ENCODE data around the gene COL12A1. TPM values are rescaled to one million over a fixed set of nuclear protein-coding genes. Genes with fewer than 3 reads are reported as not detected.

COL12A1 gene
- total and polyA plus RNA-seq, 2 donors (not counting 1 experiment from before 2014, with no cell fraction given): not detected

DNA sequence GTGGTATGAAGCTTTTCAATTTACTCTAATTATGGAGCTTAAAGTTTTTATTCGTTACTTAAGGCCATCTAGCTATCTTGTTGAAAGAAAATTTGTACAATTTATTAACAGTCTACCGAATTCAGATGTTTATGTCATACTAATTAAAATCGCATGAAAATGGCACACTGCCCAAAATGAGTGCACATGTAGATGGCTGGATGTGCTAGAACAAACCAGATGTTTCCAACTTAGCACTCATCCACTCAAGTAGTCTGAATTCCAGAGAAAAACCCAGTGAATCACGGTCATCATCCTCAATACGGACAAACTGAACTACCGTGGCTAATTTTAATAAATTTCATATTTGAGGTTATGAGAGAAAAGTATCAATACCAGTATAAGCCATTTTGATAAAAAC lies 70.4 kb downstream of the COL12A1 start:
- H3K4me2 ChIP-seq (replicated peaks; ENCODE audit: low read depth, low read length, poor library complexity, severe bottlenecking): no peak overlapping the region
- H3K9ac ChIP-seq (ENCODE audit: low read length): no peak overlapping the region
- H3K27me3 ChIP-seq (replicated peaks in 1 of 4; ENCODE audit: control extremely low read depth in 1 of 4, control insufficient read depth in 3 of 4, insufficient read depth in 4 of 4, low read length in 3 of 4): no peaks in the 10 kb centered on the region
- H3K4me3 ChIP-seq (ENCODE audit: control extremely low read depth in 1 of 5, extremely low read depth in 1 of 5, insufficient read depth in 1 of 5, low read depth in 2 of 5, low read length in 4 of 5): no peak overlapping the region
- Mint-ChIP-seq H3K27me3 (no peaks in the 10 kb centered on the region), H3K9me3 (ENCODE audit: insufficient read depth) (no peaks in the 10 kb centered on the region), H3K4me3 (no peak overlapping the region), H3K4me1 (no peaks in the 10 kb centered on the region), H3K27ac (no peak overlapping the region)
- H3K4me1 ChIP-seq (ENCODE audit: control insufficient read depth in 2 of 2, insufficient read depth in 2 of 2, low read length in 2 of 2): no peaks in the 10 kb centered on the region
- DNase-seq: no peak
- H2AFZ ChIP-seq (ENCODE audit: insufficient read depth, low read depth, low read length, poor library complexity, severe bottlenecking): no peak overlapping the region
- WGBS (ENCODE audit: insufficient coverage): no CpG with 5 or more reads among the region's 6 CpGs
- H3K27ac ChIP-seq (ENCODE audit: low read length in 2 of 2): no peak overlapping the region
- H4K20me1 ChIP-seq (ENCODE audit: control insufficient read depth, insufficient read depth, low read length, poor library complexity, severe bottlenecking): no peaks in the 10 kb centered on the region
- H3K79me2 ChIP-seq (ENCODE audit: control insufficient read depth, insufficient read depth, low read length): no peaks in the 10 kb centered on the region
- intact Hi-C loops (cut with micrococcal nuclease): no loop called here
- no peaks in the 10 kb centered on the region for H3K9me3 ChIP-seq (ENCODE audit: control extremely low read depth in 1 of 3, control insufficient read depth in 2 of 3, insufficient read depth in 1 of 3, low read length in 2 of 3)
- ChIA-PET POLR2A (no interaction called here), CTCF (interaction anchor here (1.3 kb wide), 1 partner anchor 74 kb away, joined by 3 read pairs; no protein-coding TSS in a partner anchor)
- H3K36me3 ChIP-seq (replicated peaks in 1 of 2; ENCODE audit: control extremely low read depth in 1 of 2, control insufficient read depth in 1 of 2, extremely low read depth in 1 of 2, insufficient read depth in 2 of 2, low read length in 1 of 2): no peaks in the 10 kb centered on the region
- TF ChIP-seq, protein P1, sequence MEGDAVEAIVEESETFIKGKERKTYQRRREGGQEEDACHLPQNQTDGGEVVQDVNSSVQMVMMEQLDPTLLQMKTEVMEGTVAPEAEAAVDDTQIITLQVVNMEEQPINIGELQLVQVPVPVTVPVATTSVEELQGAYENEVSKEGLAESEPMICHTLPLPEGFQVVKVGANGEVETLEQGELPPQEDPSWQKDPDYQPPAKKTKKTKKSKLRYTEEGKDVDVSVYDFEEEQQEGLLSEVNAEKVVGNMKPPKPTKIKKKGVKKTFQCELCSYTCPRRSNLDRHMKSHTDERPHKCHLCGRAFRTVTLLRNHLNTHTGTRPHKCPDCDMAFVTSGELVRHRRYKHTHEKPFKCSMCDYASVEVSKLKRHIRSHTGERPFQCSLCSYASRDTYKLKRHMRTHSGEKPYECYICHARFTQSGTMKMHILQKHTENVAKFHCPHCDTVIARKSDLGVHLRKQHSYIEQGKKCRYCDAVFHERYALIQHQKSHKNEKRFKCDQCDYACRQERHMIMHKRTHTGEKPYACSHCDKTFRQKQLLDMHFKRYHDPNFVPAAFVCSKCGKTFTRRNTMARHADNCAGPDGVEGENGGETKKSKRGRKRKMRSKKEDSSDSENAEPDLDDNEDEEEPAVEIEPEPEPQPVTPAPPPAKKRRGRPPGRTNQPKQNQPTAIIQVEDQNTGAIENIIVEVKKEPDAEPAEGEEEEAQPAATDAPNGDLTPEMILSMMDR (IDR thresholded peaks at IDR 0.05): no peak
- TF ChIP-seq EZH2 (IDR thresholded peaks at IDR 0.05; ENCODE audit: borderline replicate concordance, insufficient read depth, low read depth, low read length, poor library complexity, severe bottlenecking): no peak
- ATAC-seq (ENCODE audit: low read depth): no peak

DNA sequence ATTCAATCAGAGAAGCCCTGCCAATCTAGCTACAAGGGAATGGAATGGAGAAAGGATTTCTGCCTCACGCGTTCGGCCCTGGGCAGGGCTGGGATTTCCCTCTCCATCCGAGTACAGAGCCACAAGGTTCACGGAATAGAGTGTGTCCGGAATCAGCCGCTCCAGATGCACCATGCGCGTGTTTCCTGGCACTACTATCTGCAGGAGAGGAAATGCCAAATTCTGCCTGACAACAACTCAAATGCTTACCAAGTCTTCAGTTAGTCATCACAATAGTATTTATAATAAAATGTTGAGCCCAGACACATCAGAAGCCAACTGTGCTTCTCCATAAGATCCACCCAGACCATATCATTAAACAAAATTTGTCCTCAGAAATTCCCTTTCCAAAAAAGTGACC lies 75.1 kb downstream of the COL12A1 start:
- CTCF ChIA-PET: no interaction called here
- intact Hi-C loops (cut with micrococcal nuclease): no loop called here
- 93% methylated on average over 7 of the region's 9 CpGs for WGBS (ENCODE audit: insufficient coverage)

More for the DNA sequence above, 75.1 kb downstream of the COL12A1 start:
- H3K4me1 ChIP-seq (ENCODE audit: control insufficient read depth in 2 of 2, insufficient read depth in 2 of 2, low read length in 2 of 2): no peaks in the 10 kb centered on the region
- H3K27me3 ChIP-seq (replicated peaks in 1 of 4; ENCODE audit: control extremely low read depth in 1 of 4, control insufficient read depth in 3 of 4, insufficient read depth in 4 of 4, low read length in 3 of 4): no peaks in the 10 kb centered on the region
- Mint-ChIP-seq H3K4me1 (no peaks in the 10 kb centered on the region), H3K9me3 (ENCODE audit: insufficient read depth) (no peaks in the 10 kb centered on the region), H3K27me3 (no peaks in the 10 kb centered on the region), H3K4me3 (no peak overlapping the region), H3K27ac (no peak overlapping the region)
- H3K9ac ChIP-seq (ENCODE audit: low read length): no peak overlapping the region
- H3K36me3 ChIP-seq (replicated peaks in 1 of 2; ENCODE audit: control extremely low read depth in 1 of 2, control insufficient read depth in 1 of 2, extremely low read depth in 1 of 2, insufficient read depth in 2 of 2, low read length in 1 of 2): no peaks in the 10 kb centered on the region
- no peak overlapping the region for H3K27ac ChIP-seq (ENCODE audit: low read length in 2 of 2)
- H3K9me3 ChIP-seq (ENCODE audit: control extremely low read depth in 1 of 3, control insufficient read depth in 2 of 3, insufficient read depth in 1 of 3, low read length in 2 of 3): no peaks in the 10 kb centered on the region
- no peak overlapping the region for H3K4me3 ChIP-seq (ENCODE audit: control extremely low read depth in 1 of 5, extremely low read depth in 1 of 5, insufficient read depth in 1 of 5, low read depth in 2 of 5, low read length in 4 of 5)
- ATAC-seq (ENCODE audit: low read depth) (no peak), DNase-seq (no peak)
- no peaks in the 10 kb centered on the region for H3K79me2 ChIP-seq (ENCODE audit: control insufficient read depth, insufficient read depth, low read length)
- POLR2A ChIA-PET: no interaction called here
- H4K20me1 ChIP-seq (ENCODE audit: control insufficient read depth, insufficient read depth, low read length, poor library complexity, severe bottlenecking): no peaks in the 10 kb centered on the region
- TF ChIP-seq, protein P1 (IDR thresholded peaks at IDR 0.05): no peak
- TF ChIP-seq EZH2 (IDR thresholded peaks at IDR 0.05; ENCODE audit: borderline replicate concordance, insufficient read depth, low read depth, low read length, poor library complexity, severe bottlenecking): no peak
- H2AFZ ChIP-seq (ENCODE audit: insufficient read depth, low read depth, low read length, poor library complexity, severe bottlenecking): no peak overlapping the region
- H3K4me2 ChIP-seq (replicated peaks; ENCODE audit: low read depth, low read length, poor library complexity, severe bottlenecking): no peak overlapping the region

Data from B cell (primary cell).